Sigmoid colon (tissue), 4 donors: ENCODE data around the gene BOC.

Source experiments
- CTCF ChIP-seq, 4 experiments: fragments of 450-650 bp in 3 of 4; fragments of 200-600 bp in 1 of 4; IDR thresholded peaks; one replicate each; pipeline ENCODE4 v1.5.1; 2016 to 2019; ENCODE audit warnings: antibody characterized with exemption in 4 of 4, mild to moderate bottlenecking in 3 of 4, moderate library complexity in 2 of 4
- EP300 ChIP-seq, 4 donors: sonication (generic); formaldehyde crosslinking; IDR thresholded peaks; one replicate each; pipeline ENCODE4 v1.6.1; 2017; ENCODE audit warnings: antibody characterized with exemption in 4 of 4

GRCh38 chr3:113293348-113293747, 82.0 kb downstream of the BOC start:
- no peak for TF ChIP-seq EP300 (IDR thresholded peaks at IDR 0.05)
- TF ChIP-seq CTCF (IDR thresholded peaks at IDR 0.05) = no peak
